Measurements from ENCODE around the gene TMPRSS6. TPM values are rescaled to one million over a fixed set of nuclear protein-coding genes. Genes with fewer than 3 reads are reported as not detected.

The TMPRSS6 gene
- total and polyA plus RNA-seq, 2 of the 8 experiments (the other 6 are each of a cell fraction or from before 2014, with no cell fraction given), result 0.02 TPM; not detected in 1

GRCh38 chr22:37028692-37029674 lies 80.5 kb downstream of the TMPRSS6 start:
- no peak overlapping the region for H4K5ac ChIP-seq (ENCODE audit: insufficient read length, low read depth, low read length)
- WGBS, 2 experiments (ENCODE audit: extremely low coverage in 1 of 2, insufficient coverage in 1 of 2, insufficient read length in 1 of 2, insufficient replicate concordance in 2 of 2, low coverage in 1 of 2, low lambda C conversion rate in 2 of 2, missing lambda C conversion rate in 1 of 2), result 90% methylated on average over 22 of the region's 22 CpGs; no CpG with 5 or more reads in 1 of the 2 experiments
- TF ChIP-seq FOSL1 (IDR thresholded peaks at IDR 0.05; ENCODE audit: insufficient read depth, low read depth, low read length), result no peak
- H3K4me3 ChIP-seq (ENCODE audit: extremely low read depth in 1 of 4, insufficient read depth in 2 of 4, low read depth in 3 of 4, low read length in 4 of 4), result no peak overlapping the region
- no peak overlapping the region for H2AK5ac ChIP-seq (ENCODE audit: low read depth, low read length)
- H4K20me1 ChIP-seq (replicated peaks in 1 of 2; ENCODE audit: control insufficient read depth in 1 of 2, insufficient read depth in 2 of 2, low read length in 2 of 2), result peaks cover 4 to 20% of the 10 kb centered on the region in 2 experiments
- no peak overlapping the region for H4K8ac ChIP-seq (ENCODE audit: extremely low read depth, insufficient read depth, low read length)
- no peak overlapping the region for H3K4me2 ChIP-seq (ENCODE audit: insufficient read depth in 1 of 2, low read depth in 2 of 2, low read length in 2 of 2)
- no peaks in the 10 kb centered on the region for H3K9me3 ChIP-seq (ENCODE audit: insufficient read depth in 2 of 2, low read depth in 1 of 2, low read length in 1 of 2)
- no peak overlapping the region for H2BK5ac ChIP-seq (ENCODE audit: low read depth, low read length)
- no peak overlapping the region for H3K27ac ChIP-seq (ENCODE audit: low read depth, low read length)
- FAIRE-seq (no peak), DNase-seq (ENCODE audit: low read depth in 1 of 2, low spot score in 2 of 2) (no peak)
- H2BK12ac ChIP-seq (ENCODE audit: low read depth, low read length), result no peak overlapping the region
- peaks cover 4% of the 10 kb centered on the region; the same call in 1 of the 2 replicates for H3K79me1 ChIP-seq (ENCODE audit: low read depth, low read length)
- no peak overlapping the region for H3K23ac ChIP-seq (ENCODE audit: insufficient read length)
- H2BK15ac ChIP-seq (ENCODE audit: low read length), result no peak overlapping the region
- peaks cover 0 to 11% (median 6%) of the 10 kb centered on the region in 4 experiments; a peak in 5 of 7 replicates for H3K4me1 ChIP-seq (replicated peaks in 1 of 4; ENCODE audit: control insufficient read depth in 3 of 4, insufficient read depth in 4 of 4, low read length in 3 of 4)
- H3K18ac ChIP-seq (ENCODE audit: extremely low read depth, low read length), result no peak overlapping the region
- H3K23me2 ChIP-seq (ENCODE audit: low read depth, low read length), result no peaks in the 10 kb centered on the region
- no peak overlapping the region for H2BK20ac ChIP-seq (ENCODE audit: low read length)
- H2BK120ac ChIP-seq (replicated peaks; ENCODE audit: low read depth, low read length), result no peak overlapping the region
- no peak overlapping the region for H3K9ac ChIP-seq (replicated peaks in 1 of 4; ENCODE audit: extremely low read depth in 1 of 4, low read depth in 3 of 4, low read length in 3 of 4)
- no peak overlapping the region for H3K4ac ChIP-seq (replicated peaks; ENCODE audit: insufficient read length, low read depth, low read length)
- H3K56ac ChIP-seq (replicated peaks; ENCODE audit: insufficient read length, low read depth, low read length), result no peak overlapping the region
- POLR2A ChIA-PET (ENCODE audit: partially characterized antibody), result interaction anchor here (1.5 to 5.0 kb wide), 3 partner anchors 10 to 15 kb away, joined by 3 to 33 read pairs (median 13); partner anchors contain the start of genes MPST and TST
- CTCF ChIA-PET (ENCODE audit: partially characterized antibody), result interaction anchor here (1.0 to 5.7 kb wide), 9 partner anchors 8 to 172 kb away, joined by 3 to 56 read pairs (median 4); partner anchors contain the start of genes MPST and TST
- H2AFZ ChIP-seq (ENCODE audit: low read length), result no peak overlapping the region
- H3K14ac ChIP-seq (ENCODE audit: insufficient read length), result no peak overlapping the region
- peaks cover 3 to 51% (median 20%) of the 10 kb centered on the region in 4 experiments for H3K36me3 ChIP-seq (ENCODE audit: control insufficient read depth in 2 of 4, insufficient read depth in 4 of 4, low read length in 3 of 4)
- H3K27me3 ChIP-seq (replicated peaks in 1 of 4; ENCODE audit: control insufficient read depth in 3 of 4, extremely low read depth in 1 of 4, insufficient read depth in 3 of 4, low read length in 3 of 4), result no peaks in the 10 kb centered on the region
- no peaks in the 10 kb centered on the region; a peak in 1 of 4 replicates for H3K79me2 ChIP-seq (ENCODE audit: control insufficient read depth in 1 of 2, insufficient read depth in 2 of 2, low read length in 2 of 2)
- H4K91ac ChIP-seq (replicated peaks; ENCODE audit: insufficient read length, low read length), result no peak overlapping the region
